PC-3 (cell line): Measurements from ENCODE around the gene C1QL4.

Experiments used
- CTCF ChIP-seq: fragments of 300-600 bp; sonication (generic); conservative IDR thresholded peaks from 2 replicates; pipeline ENCODE4 v1.5.1; 2017; ENCODE audit warnings: antibody characterized with exemption, low read depth, mild to moderate bottlenecking, low read length
- EZH2 ChIP-seq: fragments of 300-600 bp; sonication (generic); IDR thresholded peaks from one replicate; pipeline ENCODE4 v1.6.1; 2017; ENCODE audit warnings: antibody characterized with exemption, mild to moderate bottlenecking, low read length; ENCODE audit not compliant: unreplicated experiment

- no peak for TF ChIP-seq EZH2
- no peak for TF ChIP-seq CTCF
Observed at GRCh38 chr12:49297695-49298060, 39.3 kb downstream of the C1QL4 start.
